Naive B cell (primary cell): Measurements from ENCODE around the gene PLCB2. TPM values are rescaled to one million over a fixed set of nuclear protein-coding genes. Genes with fewer than 3 reads are reported as not detected.

ENCODE experiments used
- ATAC-seq, 2 donors: fragments of 150-1000 bp; cut with Tn5 transposase; 2 replicates each; pipeline ENCODE4 v1.10.0; 2021; ENCODE audit warnings: low read depth in 2 of 2, mild to moderate bottlenecking in 2 of 2, moderate library complexity in 2 of 2
- DNase-seq: peaks from one replicate; pipeline ENCODE4 v3.0.0; 2022
- H3K27ac Mint-ChIP-seq, 6 donors: one replicate each; pipeline ENCODE4 v1.8.0; 2020 to 2022; ENCODE audit warnings: mild to moderate bottlenecking in 6 of 6, mixed read lengths in 6 of 6, moderate library complexity in 5 of 6, inconsistent platforms in 2 of 6
- H3K27me3 Mint-ChIP-seq, 3 donors: one replicate each; pipeline ENCODE4 v1.8.0; 2021 to 2022; ENCODE audit warnings: mixed read lengths in 3 of 3, mild to moderate bottlenecking in 1 of 3
- H3K36me3 Mint-ChIP-seq, 2 donors: one replicate each; pipeline ENCODE4 v1.8.0; 2020 to 2022; ENCODE audit warnings: mixed read lengths in 2 of 2, inconsistent platforms in 1 of 2, mild to moderate bottlenecking in 1 of 2
- H3K4me1 Mint-ChIP-seq, 3 donors: one replicate each; pipeline ENCODE4 v1.8.0; 2020 to 2022; ENCODE audit warnings: mixed read lengths in 3 of 3, inconsistent platforms in 1 of 3, mild to moderate bottlenecking in 1 of 3, moderate library complexity in 1 of 3
- H3K4me3 Mint-ChIP-seq, 8 donors: one replicate each; pipeline ENCODE4 v1.8.0; 2020 to 2022; ENCODE audit warnings: mild to moderate bottlenecking in 8 of 8, mixed read lengths in 8 of 8, moderate library complexity in 8 of 8, inconsistent platforms in 2 of 8
- H3K9me3 Mint-ChIP-seq, 7 donors: one replicate each; pipeline ENCODE4 v1.8.0; 2020 to 2022; ENCODE audit warnings: mixed read lengths in 7 of 7, mild to moderate bottlenecking in 5 of 7, inconsistent platforms in 2 of 7, moderate library complexity in 1 of 7
- polyA plus RNA-seq, 6 donors: library from polyadenylated mRNA; unstranded; fragments of 300-500 nt; fragmentation: Illumina TruSeq; gene quantifications; one replicate each; pipeline ENCODE4 v1.2.3, GENCODE V29; 2021; ENCODE audit warnings: low read depth in 6 of 6

Gene PLCB2
- polyA plus RNA-seq, 6 donors from 2014 or later = 11.4 to 22.6 (median 15.9) TPM

- Mint-ChIP-seq H3K27ac (no peak overlapping the region), H3K4me3 (peak overlapping the region in 1 of 8 donors; percentile 57)
These were observed 4.8 kb upstream of the PLCB2 start for GRCh38 chr15:40312370-40313158.

DNA sequence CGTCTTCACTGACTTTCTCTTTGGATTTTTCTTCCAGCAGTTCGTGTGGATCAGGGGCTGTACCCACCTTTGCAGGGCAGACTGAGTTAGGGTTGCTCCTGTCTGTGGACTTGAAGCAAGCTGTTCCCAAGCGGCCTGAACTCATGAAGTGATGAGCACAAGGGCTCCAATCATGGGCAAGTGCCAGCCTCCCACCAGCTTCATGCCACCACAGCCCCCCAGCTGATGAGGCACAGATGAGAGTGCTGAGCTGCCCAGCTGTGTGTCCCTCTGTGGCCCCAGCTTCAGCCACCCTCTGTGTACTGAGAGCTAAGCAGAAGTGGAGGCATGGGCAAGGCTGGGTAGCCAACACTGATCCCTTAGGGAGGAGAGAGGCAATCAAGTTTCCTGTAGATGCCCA, 3.3 kb upstream of the PLCB2 start:
- Mint-ChIP-seq H3K36me3 (no peaks in the 10 kb centered on the region), H3K9me3 (no peaks in the 10 kb centered on the region)

More at GRCh38 chr15:40312370-40313158, 4.8 kb upstream of the PLCB2 start:
- H3K9me3 Mint-ChIP-seq = no peaks in the 10 kb centered on the region
- ATAC-seq (no peak), DNase-seq (no peak)
- H3K27me3 Mint-ChIP-seq = peaks cover 4 to 26% (median 13%) of the 10 kb centered on the region in 3 donors
- no peaks in the 10 kb centered on the region for H3K36me3 Mint-ChIP-seq
- peaks cover 27 to 37% (median 28%) of the 10 kb centered on the region in 3 donors for H3K4me1 Mint-ChIP-seq

GRCh38 chr15:40310001-40310959, 2.5 kb upstream of the PLCB2 start:
- peaks cover 35 to 44% (median 37%) of the 10 kb centered on the region in 3 donors for H3K4me1 Mint-ChIP-seq
- H3K36me3 Mint-ChIP-seq = no peaks in the 10 kb centered on the region

More for the DNA sequence above, 3.3 kb upstream of the PLCB2 start:
- ATAC-seq (no peak), DNase-seq (no peak)
- Mint-ChIP-seq H3K27ac (peak overlapping the region in 2 of 6 donors; percentile 37 to 93), H3K4me1 (peaks cover 33 to 41% (median 33%) of the 10 kb centered on the region in 3 donors), H3K4me3 (peak overlapping the region in 2 of 8 donors; percentile 38 to 58), H3K27me3 (peaks cover 0 to 17% (median 6%) of the 10 kb centered on the region in 3 donors)

DNA sequence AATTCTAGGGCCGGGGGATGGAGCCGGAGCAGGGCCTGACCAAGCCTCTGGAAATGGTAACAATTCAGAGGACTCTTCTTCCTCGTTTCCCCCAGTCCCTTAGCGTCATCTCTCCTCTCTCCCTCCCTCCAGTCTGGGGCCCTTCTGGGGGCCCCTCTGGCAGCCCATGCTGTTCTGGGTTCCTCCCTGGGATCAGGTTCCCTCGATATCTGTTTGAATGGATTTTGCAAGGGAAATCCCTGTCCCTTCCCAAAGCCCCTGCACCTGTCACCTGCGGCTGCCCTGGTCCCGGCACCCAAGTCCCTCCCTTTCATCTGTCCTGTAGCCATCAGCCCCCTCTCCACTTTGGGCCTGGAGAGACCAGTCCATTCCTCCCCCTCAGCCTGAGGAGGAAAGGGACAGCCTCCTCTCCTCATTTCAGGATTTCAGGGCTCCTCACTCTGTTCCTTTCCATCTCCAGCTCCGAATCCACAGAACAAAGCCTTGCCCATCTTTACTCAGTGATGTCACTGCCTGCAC, 1.7 kb upstream of the PLCB2 start:
- DNase-seq (no peak), ATAC-seq (no peak)
- Mint-ChIP-seq H3K36me3 (no peaks in the 10 kb centered on the region), H3K9me3 (no peaks in the 10 kb centered on the region), H3K27ac (peak overlapping the region in 5 of 6 donors; percentile 6 to 98 (median 92)), H3K27me3 (peaks cover 0 to 5% (median 0%) of the 10 kb centered on the region in 3 donors), H3K4me3 (peak overlapping the region; percentile 88 to 97 (median 94)), H3K4me1 (peaks cover 42 to 50% (median 46%) of the 10 kb centered on the region in 3 donors)

More at GRCh38 chr15:40310001-40310959, 2.5 kb upstream of the PLCB2 start:
- ATAC-seq (peak; percentile 26 to 27), DNase-seq (peak; percentile 48)
- Mint-ChIP-seq H3K27ac (peak overlapping the region in 4 of 6 donors; percentile 27 to 92 (median 75)), H3K9me3 (no peaks in the 10 kb centered on the region), H3K27me3 (peaks cover 0 to 10% (median 0%) of the 10 kb centered on the region in 3 donors), H3K4me3 (peak overlapping the region; percentile 73 to 97 (median 93))

- peak overlapping the region; percentile 42 to 98 (median 69) for H3K27ac Mint-ChIP-seq
- no peak for DNase-seq
- H3K27me3 Mint-ChIP-seq = no peaks in the 10 kb centered on the region
- no peak for ATAC-seq
- peaks cover 0 to 10% of the 10 kb centered on the region in 2 donors for H3K36me3 Mint-ChIP-seq
- no peaks in the 10 kb centered on the region for H3K9me3 Mint-ChIP-seq
- peaks cover 50 to 59% (median 55%) of the 10 kb centered on the region in 3 donors for H3K4me1 Mint-ChIP-seq
- H3K4me3 Mint-ChIP-seq = peak overlapping the region; percentile 92 to 97 (median 94)
These were observed 827 bp downstream of the PLCB2 start for GRCh38 chr15:40306908-40307307.

- peak overlapping the region; percentile 92 to 97 (median 94) for H3K4me3 Mint-ChIP-seq
- no peaks in the 10 kb centered on the region for H3K9me3 Mint-ChIP-seq
- ATAC-seq (no peak), DNase-seq (no peak)
- H3K27me3 Mint-ChIP-seq = no peaks in the 10 kb centered on the region
- H3K4me1 Mint-ChIP-seq = peaks cover 50 to 59% (median 55%) of the 10 kb centered on the region in 3 donors
- H3K27ac Mint-ChIP-seq = peak overlapping the region in 5 of 6 donors; percentile 42 to 92 (median 78)
- peaks cover 0 to 15% of the 10 kb centered on the region in 2 donors for H3K36me3 Mint-ChIP-seq
These were observed 1.4 kb downstream of the PLCB2 start for GRCh38 chr15:40306371-40306770.

- peaks cover 50 to 57% (median 55%) of the 10 kb centered on the region in 3 donors for H3K4me1 Mint-ChIP-seq
- H3K4me3 Mint-ChIP-seq = peak overlapping the region in 4 of 8 donors; percentile 18 to 93 (median 55)
- peaks cover 0 to 6% (median 4%) of the 10 kb centered on the region in 7 donors for H3K9me3 Mint-ChIP-seq
- DNase-seq = no peak
- peak overlapping the region in 2 of 6 donors; percentile 42 to 54 for H3K27ac Mint-ChIP-seq
- no peaks in the 10 kb centered on the region for H3K27me3 Mint-ChIP-seq
- no peak for ATAC-seq
- peaks cover 8 to 23% of the 10 kb centered on the region in 2 donors for H3K36me3 Mint-ChIP-seq
These were observed 2.5 kb downstream of the PLCB2 start for GRCh38 chr15:40305281-40305680.

- peak overlapping the region in 3 of 6 donors; percentile 61 to 69 (median 68) for H3K27ac Mint-ChIP-seq
- no peak overlapping the region for H3K4me3 Mint-ChIP-seq
- H3K4me1 Mint-ChIP-seq = peaks cover 37 to 40% (median 40%) of the 10 kb centered on the region in 3 donors
- DNase-seq = no peak
- no peak for ATAC-seq
- H3K27me3 Mint-ChIP-seq = no peaks in the 10 kb centered on the region
- H3K9me3 Mint-ChIP-seq = peaks cover 0 to 15% (median 6%) of the 10 kb centered on the region in 7 donors
- peaks cover 18 to 33% of the 10 kb centered on the region in 2 donors for H3K36me3 Mint-ChIP-seq
These were observed 4.2 kb downstream of the PLCB2 start for GRCh38 chr15:40303576-40303975.

DNA sequence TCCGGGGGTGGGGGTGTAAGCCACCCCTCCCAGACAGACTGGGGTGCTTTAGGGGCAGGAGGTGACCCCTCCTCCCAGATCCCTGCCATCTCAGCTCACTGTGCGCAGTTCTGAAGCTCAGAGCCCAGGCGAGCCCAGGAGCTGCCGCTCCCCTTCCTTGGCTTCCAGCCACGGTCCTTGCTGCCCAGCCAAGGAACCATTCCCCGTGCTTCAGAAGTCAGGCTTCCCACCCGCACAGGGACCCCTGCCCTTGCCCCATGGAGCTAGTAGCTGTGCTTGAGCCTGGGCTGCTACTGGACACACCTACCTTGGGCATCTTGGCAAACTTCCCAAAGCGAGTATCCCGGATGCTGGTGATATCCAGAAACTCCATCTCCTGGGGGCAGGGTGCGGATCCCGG, 4.8 kb downstream of the PLCB2 start:
- Mint-ChIP-seq H3K4me1 (peaks cover 33 to 38% (median 36%) of the 10 kb centered on the region in 3 donors), H3K27me3 (no peaks in the 10 kb centered on the region), H3K27ac (no peak overlapping the region), H3K9me3 (peaks cover 0 to 15% (median 6%) of the 10 kb centered on the region in 7 donors), H3K36me3 (peaks cover 18 to 37% of the 10 kb centered on the region in 2 donors), H3K4me3 (no peak overlapping the region)
- ATAC-seq = no peak
- no peak for DNase-seq

- Mint-ChIP-seq H3K4me3 (no peak overlapping the region), H3K27ac (no peak overlapping the region), H3K36me3 (peaks cover 18 to 43% of the 10 kb centered on the region in 2 donors), H3K9me3 (peaks cover 0 to 15% (median 6%) of the 10 kb centered on the region in 7 donors), H3K4me1 (peaks cover 32 to 36% (median 35%) of the 10 kb centered on the region in 3 donors), H3K27me3 (no peaks in the 10 kb centered on the region)
- DNase-seq = no peak
- ATAC-seq = no peak
These were observed 5.3 kb downstream of the PLCB2 start for GRCh38 chr15:40302288-40302886.

DNA sequence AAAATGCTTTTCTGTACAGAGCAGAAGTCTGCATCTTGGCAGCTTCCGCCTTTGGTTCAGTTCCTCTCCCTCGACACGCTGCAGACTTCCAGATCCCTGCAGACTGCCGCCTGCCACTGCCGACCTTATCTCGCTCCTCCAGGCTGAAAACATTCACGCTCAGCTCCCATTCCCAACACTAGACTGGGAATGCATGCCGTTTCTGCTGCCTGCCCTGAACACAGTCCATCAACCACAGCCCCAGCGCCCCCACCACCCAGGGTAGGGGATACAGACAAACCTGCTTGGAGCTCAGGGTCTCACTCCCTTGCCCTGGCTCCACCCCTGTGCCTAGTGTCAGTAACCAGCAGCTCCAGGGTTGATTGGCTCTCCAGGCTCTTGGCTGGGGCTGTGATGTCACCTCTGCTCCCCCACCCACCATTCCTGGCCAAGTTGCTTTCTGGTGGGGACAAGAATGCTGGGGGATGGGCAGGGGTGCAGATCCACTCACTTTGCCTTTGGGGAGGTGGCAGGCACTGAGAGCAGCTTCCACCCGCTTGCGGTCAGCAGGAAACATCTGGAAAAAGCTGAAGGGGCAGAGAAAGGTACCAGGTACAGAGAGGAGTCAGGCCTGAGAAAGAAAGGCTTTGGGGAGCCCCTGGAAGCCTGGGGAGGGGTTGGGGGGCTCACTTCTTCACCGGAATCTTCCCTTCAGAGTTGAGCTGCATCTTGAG, 6.1 kb downstream of the PLCB2 start:
- Mint-ChIP-seq H3K36me3 (peaks cover 18 to 51% of the 10 kb centered on the region in 2 donors), H3K27me3 (no peaks in the 10 kb centered on the region), H3K4me3 (no peak overlapping the region), H3K4me1 (peaks cover 27 to 33% (median 28%) of the 10 kb centered on the region in 3 donors), H3K9me3 (peaks cover 0 to 15% (median 6%) of the 10 kb centered on the region in 7 donors), H3K27ac (peak overlapping the region in 2 of 6 donors; percentile 41 to 72)
- ATAC-seq (no peak), DNase-seq (no peak)

DNA sequence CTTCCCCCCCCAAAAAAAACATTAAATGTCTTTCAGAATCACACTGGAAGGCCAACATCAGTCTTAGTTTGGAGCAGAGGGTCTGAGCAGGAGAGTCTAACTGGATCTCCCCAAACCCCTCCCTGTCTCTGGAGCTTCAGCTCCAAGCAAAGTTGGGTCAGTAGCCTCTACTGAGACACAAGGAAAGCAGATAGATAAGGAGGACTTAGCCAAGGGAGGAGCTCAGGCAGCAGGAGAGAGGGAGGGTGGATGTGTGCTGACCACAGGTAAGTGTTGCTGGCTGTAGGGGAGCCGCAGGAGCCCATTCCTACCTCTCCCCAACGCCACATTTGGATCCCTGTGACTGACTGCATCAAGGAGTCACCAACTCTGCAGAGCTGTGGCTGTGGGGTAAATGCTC, 7.0 kb downstream of the PLCB2 start:
- peaks cover 18 to 52% of the 10 kb centered on the region in 2 donors for H3K36me3 Mint-ChIP-seq

More for the DNA sequence above, 7.0 kb downstream of the PLCB2 start:
- no peaks in the 10 kb centered on the region for H3K27me3 Mint-ChIP-seq
- H3K4me3 Mint-ChIP-seq = no peak overlapping the region
- ATAC-seq = no peak
- H3K27ac Mint-ChIP-seq = no peak overlapping the region
- no peak for DNase-seq
- peaks cover 19 to 35% (median 21%) of the 10 kb centered on the region in 3 donors for H3K4me1 Mint-ChIP-seq
- H3K9me3 Mint-ChIP-seq = peaks cover 0 to 15% (median 6%) of the 10 kb centered on the region in 7 donors
